Dedifferentiated amniotic fluid mesenchymal stem cell (primary cell): ENCODE data around the gene HOXD4.

Experiments used
- DNase-seq: peaks from one replicate; pipeline ENCODE4 v3.0.0-alpha.2; 2016; ENCODE audit errors: extremely low spot score

Gene HOXD4

GRCh38 chr2:176151442-176152287 is at the start of gene HOXD4:
TSS of gene HOXD4 (plus strand) at chr2:176151550. CDS start at chr2:176151634, 84 bp downstream.
- no peak for DNase-seq

- no peak for DNase-seq
Measured at GRCh38 chr2:176101842-176102241, 49.5 kb upstream of the HOXD4 start.

GRCh38 chr2:176102309-176102866 is 49.0 kb upstream of the HOXD4 start:
- DNase-seq, result no peak

GRCh38 chr2:176103194-176103593 is 48.2 kb upstream of the HOXD4 start:
- no peak for DNase-seq

- no peak for DNase-seq
Measured at GRCh38 chr2:176103742-176104315, 47.5 kb upstream of the HOXD4 start.

GRCh38 chr2:176104316-176105077 is 46.9 kb upstream of the HOXD4 start:
- no peak for DNase-seq

GRCh38 chr2:176105078-176105729 is 46.1 kb upstream of the HOXD4 start:
- DNase-seq, result no peak

GRCh38 chr2:176105730-176106580 is 45.4 kb upstream of the HOXD4 start:
- no peak for DNase-seq

- no peak for DNase-seq
Measured at GRCh38 chr2:176106581-176107539, 44.5 kb upstream of the HOXD4 start, which contains the start of gene HOXD11. TSS of gene HOXD11 (plus strand) at chr2:176107280. CDS start at chr2:176107356, 76 bp downstream.

GRCh38 chr2:176107731-176108181 is 43.6 kb upstream of the HOXD4 start:
- no peak for DNase-seq

- no peak for DNase-seq
Measured at GRCh38 chr2:176109192-176109901, 42.0 kb upstream of the HOXD4 start.

- no peak for DNase-seq
Measured at GRCh38 chr2:176109946-176110345, 41.4 kb upstream of the HOXD4 start.

GRCh38 chr2:176110415-176111308 is 40.7 kb upstream of the HOXD4 start:
- no peak for DNase-seq

GRCh38 chr2:176111309-176111663 is 40.1 kb upstream of the HOXD4 start:
- no peak for DNase-seq

- DNase-seq, result no peak
Measured at GRCh38 chr2:176111846-176112374, 39.4 kb upstream of the HOXD4 start.

- DNase-seq, result no peak
Measured at GRCh38 chr2:176112375-176113302, 38.7 kb upstream of the HOXD4 start.
